GM19372 (cell line): ENCODE results near the gene AEBP2.
A peak's percentile ranks its signal among the peaks of the same experiment; 100 is the strongest.
"Not testable (repeated sequence)": the region's sequence is repeated elsewhere in the genome, so short reads cannot be mapped to it uniquely, and the experiment has no call there.

ENCODE experiments used
- ATAC-seq: cut with Tn5 transposase; IDR thresholded peaks from one replicate; pipeline ENCODE4 v1.9.1; 2021; ENCODE audit warnings: mild to moderate bottlenecking, low read depth, moderate library complexity; ENCODE audit not compliant: unreplicated experiment

AEBP2 gene

GRCh38 chr12:19419086-19419485, 20.2 kb upstream of the AEBP2 start:
- no peak for ATAC-seq

GRCh38 chr12:19421503-19422282, 17.6 kb upstream of the AEBP2 start:
- no peak for ATAC-seq

GRCh38 chr12:19423166-19423930, 15.9 kb upstream of the AEBP2 start:
- no peak for ATAC-seq

- ATAC-seq = no peak
Observed at GRCh38 chr12:19428246-19428645, 11.0 kb upstream of the AEBP2 start.

GRCh38 chr12:19429491-19429890, 9.8 kb upstream of the AEBP2 start:
- not testable (repeated sequence) for ATAC-seq

- no peak for ATAC-seq
Observed at GRCh38 chr12:19430988-19431387, 8.3 kb upstream of the AEBP2 start.

GRCh38 chr12:19431407-19432308, 7.6 kb upstream of the AEBP2 start:
- peak; percentile 49 for ATAC-seq

GRCh38 chr12:19432309-19433170, 6.8 kb upstream of the AEBP2 start:
- ATAC-seq = no peak

GRCh38 chr12:19434538-19434937, 4.8 kb upstream of the AEBP2 start:
- ATAC-seq = no peak

- ATAC-seq = no peak
Observed at GRCh38 chr12:19435831-19436497, 3.3 kb upstream of the AEBP2 start.

- no peak for ATAC-seq
Observed at GRCh38 chr12:19436931-19437330, 2.4 kb upstream of the AEBP2 start.

- ATAC-seq = no peak
Observed at GRCh38 chr12:19437996-19438395, 1.3 kb upstream of the AEBP2 start.

- ATAC-seq = peak; percentile 32
Observed at GRCh38 chr12:19440019-19440858, 947 bp downstream of the AEBP2 start.

GRCh38 chr12:19440916-19441315, 1.6 kb downstream of the AEBP2 start:
- ATAC-seq = no peak

- ATAC-seq = no peak
Observed at GRCh38 chr12:19443585-19443984, 4.3 kb downstream of the AEBP2 start.

- ATAC-seq = no peak
Observed at GRCh38 chr12:19444097-19444496, 4.8 kb downstream of the AEBP2 start.

GRCh38 chr12:19447386-19447785, 8.1 kb downstream of the AEBP2 start:
- ATAC-seq = no peak

GRCh38 chr12:19449814-19450213, 10.5 kb downstream of the AEBP2 start:
- no peak for ATAC-seq

GRCh38 chr12:19450362-19450761, 11.1 kb downstream of the AEBP2 start:
- ATAC-seq = no peak
